Measurements from ENCODE around the gene ADPRHL1. TPM values are rescaled to one million over a fixed set of nuclear protein-coding genes. Genes with fewer than 3 reads are reported as not detected.

Gene ADPRHL1
- total RNA-seq, 4 donors from 2014 or later: 0.72 to 2.7 (median 1.7) TPM

GRCh38 chr13:113410472-113411201 is 42.7 kb downstream of the ADPRHL1 start:
- TF ChIP-seq CTCF (IDR thresholded peaks at IDR 0.05): no peak
- ATAC-seq (ENCODE audit: low FRiP score) (no peak), DNase-seq (ENCODE audit: low spot score) (no peak)

- no peak for ATAC-seq (ENCODE audit: low FRiP score)
- no peak for DNase-seq (ENCODE audit: low spot score)
- TF ChIP-seq CTCF (IDR thresholded peaks at IDR 0.05): no peak
Observed at GRCh38 chr13:113408562-113408961, 44.7 kb downstream of the ADPRHL1 start.

- DNase-seq (ENCODE audit: low spot score) (no peak), ATAC-seq (ENCODE audit: low FRiP score) (no peak)
Observed at GRCh38 chr13:113407531-113408393, 45.5 kb downstream of the ADPRHL1 start.

GRCh38 chr13:113407103-113407530 is 46.2 kb downstream of the ADPRHL1 start:
- DNase-seq (ENCODE audit: low spot score): no peak
- no peak for TF ChIP-seq CTCF (IDR thresholded peaks at IDR 0.05)
- ATAC-seq (ENCODE audit: low FRiP score): no peak

More at GRCh38 chr13:113407531-113408393, 45.5 kb downstream of the ADPRHL1 start:
- TF ChIP-seq CTCF (IDR thresholded peaks at IDR 0.05): no peak

- ATAC-seq (ENCODE audit: low FRiP score) (no peak), DNase-seq (ENCODE audit: low spot score) (no peak)
- no peak for TF ChIP-seq CTCF (IDR thresholded peaks at IDR 0.05)
Observed at GRCh38 chr13:113406321-113407102, 46.8 kb downstream of the ADPRHL1 start.

GRCh38 chr13:113405481-113406300 is 47.6 kb downstream of the ADPRHL1 start:
- ATAC-seq (ENCODE audit: low FRiP score) (no peak), DNase-seq (ENCODE audit: low spot score) (no peak)
- TF ChIP-seq CTCF (IDR thresholded peaks at IDR 0.05): no peak
